ENCODE results near the gene ZNRF3. TPM values are rescaled to one million over a fixed set of nuclear protein-coding genes. Genes with fewer than 3 reads are reported as not detected.

ZNRF3 gene
- total RNA-seq, 1 donor from 2014 or later, result 4.8 TPM

DNA sequence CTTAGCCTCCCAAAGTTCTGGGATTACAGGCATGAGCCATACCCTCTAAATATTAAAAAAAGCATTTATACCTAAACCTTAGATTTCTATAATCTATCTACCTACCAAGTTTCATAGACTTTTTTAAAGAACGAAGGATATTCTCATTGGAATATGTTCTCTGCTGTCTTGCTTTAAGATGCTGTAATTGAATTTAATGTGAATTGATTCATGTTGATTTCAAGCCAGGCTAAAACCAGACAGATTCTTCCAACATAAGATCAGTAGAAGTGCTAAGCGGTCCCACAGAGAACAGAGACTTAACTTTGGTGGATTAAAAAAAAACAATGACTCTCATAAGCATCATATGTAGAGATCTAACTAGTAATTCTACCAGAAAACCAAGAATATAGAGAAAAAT, 203.6 kb downstream of the ZNRF3 start:
- no peak for DNase-seq (ENCODE audit: low spot score)
- intact Hi-C loops (cut with DNase I), result no loop called here

DNA sequence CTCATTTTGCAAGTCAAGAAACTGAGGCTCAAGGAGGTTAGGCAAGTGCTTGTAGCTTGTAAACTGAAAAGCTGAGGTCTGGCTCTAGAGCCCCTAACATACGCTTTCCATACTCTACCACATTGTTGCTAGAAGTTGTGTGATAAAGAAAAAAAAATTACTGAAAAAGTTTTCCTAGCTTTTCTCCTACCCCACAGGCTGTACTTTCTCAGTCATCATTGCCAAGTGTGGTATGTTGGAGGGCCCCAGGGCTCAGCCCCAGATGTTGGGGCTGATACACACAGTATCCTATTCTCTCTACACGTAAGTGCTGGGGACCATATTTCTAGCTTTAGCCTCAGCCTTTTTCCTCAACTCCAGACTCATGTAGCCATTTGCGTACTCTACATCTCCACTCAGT, 205.4 kb downstream of the ZNRF3 start:
- intact Hi-C loops (cut with DNase I), result no loop called here

DNA sequence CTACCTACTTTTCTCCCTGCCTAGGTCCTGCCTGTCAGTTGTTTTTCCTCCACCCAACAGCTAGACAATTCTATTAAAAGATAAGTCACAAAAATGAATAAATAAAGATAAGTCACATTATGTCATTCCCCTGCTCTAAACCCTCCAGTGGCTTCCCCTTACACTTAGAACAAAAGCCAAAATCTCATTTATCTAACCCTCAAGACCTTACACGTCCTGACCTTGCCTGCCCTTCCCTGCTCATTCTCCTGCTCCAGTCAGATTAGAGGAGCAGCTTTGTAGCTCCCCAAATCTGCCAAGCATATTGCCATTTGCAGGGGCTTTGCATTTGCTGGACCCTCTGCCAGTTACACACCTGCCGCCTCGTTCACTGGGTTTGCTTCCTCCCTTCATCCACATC, 206.1 kb downstream of the ZNRF3 start:
- DNase-seq (ENCODE audit: low spot score), result no peak
- intact Hi-C loops (cut with DNase I), result no loop called here

More for the DNA sequence above, 205.4 kb downstream of the ZNRF3 start:
- no peak for DNase-seq (ENCODE audit: low spot score)

DNA sequence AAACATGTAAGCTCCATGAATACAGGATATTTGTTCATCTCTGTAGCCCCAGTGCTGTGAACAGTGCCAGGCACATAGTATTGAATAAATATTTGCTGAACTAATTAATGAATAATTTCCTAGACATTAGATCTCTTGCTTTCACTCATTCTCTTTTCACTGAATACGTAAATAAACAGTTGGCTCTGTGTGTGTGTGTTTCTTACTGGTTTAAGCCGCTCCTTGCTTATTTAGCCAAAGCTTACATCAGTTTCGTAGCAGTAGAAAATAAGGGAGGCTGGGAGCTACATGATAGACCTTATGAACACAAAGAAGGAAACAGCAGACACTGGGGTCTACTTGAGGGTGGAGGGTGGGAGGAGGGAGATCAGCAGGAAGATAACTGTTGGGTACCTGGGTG, 206.7 kb downstream of the ZNRF3 start:
- intact Hi-C loops (cut with DNase I), result no loop called here
- DNase-seq (ENCODE audit: low spot score), result no peak

DNA sequence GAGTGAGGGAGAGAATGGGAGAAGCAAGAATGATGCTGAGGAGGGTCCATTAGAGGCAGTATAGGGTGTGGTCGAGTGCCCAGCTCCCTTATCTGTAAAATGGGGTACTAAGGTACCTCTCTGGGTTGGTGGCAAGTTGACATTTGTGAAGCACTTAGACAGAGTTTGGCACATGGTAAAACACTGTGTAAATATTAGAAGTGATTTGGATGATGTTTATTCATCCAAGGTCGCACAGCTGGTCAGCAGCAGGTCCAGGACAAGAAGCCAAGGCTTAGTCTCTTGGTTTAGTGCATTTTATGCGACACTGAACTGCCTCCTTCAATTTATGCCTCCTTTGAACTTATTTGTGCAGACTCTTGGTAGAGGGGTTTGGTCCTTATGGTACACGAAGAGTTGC, 208.9 kb downstream of the ZNRF3 start:
- intact Hi-C loops (cut with DNase I), result no loop called here
- DNase-seq (ENCODE audit: low spot score), result no peak

DNA sequence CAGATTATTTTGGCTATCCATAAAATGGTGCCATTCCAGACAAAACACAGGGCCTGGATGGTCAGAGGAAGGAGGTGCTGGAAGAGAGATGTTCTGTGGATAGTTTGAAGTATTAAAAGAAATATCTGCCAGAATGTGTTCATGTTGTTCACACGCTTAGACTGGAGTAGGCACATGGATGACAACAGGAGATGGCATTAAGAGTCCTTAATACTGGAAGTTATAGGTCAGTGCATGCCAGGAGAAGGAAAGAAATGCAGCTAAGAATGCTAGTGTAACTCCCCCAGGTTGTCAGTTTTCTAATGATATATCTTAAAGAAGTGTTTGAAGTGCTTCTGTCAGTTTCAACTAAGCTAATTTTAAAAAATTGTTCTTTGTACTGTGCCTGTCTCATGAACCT, 209.7 kb downstream of the ZNRF3 start:
- intact Hi-C loops (cut with DNase I), result no loop called here

DNA sequence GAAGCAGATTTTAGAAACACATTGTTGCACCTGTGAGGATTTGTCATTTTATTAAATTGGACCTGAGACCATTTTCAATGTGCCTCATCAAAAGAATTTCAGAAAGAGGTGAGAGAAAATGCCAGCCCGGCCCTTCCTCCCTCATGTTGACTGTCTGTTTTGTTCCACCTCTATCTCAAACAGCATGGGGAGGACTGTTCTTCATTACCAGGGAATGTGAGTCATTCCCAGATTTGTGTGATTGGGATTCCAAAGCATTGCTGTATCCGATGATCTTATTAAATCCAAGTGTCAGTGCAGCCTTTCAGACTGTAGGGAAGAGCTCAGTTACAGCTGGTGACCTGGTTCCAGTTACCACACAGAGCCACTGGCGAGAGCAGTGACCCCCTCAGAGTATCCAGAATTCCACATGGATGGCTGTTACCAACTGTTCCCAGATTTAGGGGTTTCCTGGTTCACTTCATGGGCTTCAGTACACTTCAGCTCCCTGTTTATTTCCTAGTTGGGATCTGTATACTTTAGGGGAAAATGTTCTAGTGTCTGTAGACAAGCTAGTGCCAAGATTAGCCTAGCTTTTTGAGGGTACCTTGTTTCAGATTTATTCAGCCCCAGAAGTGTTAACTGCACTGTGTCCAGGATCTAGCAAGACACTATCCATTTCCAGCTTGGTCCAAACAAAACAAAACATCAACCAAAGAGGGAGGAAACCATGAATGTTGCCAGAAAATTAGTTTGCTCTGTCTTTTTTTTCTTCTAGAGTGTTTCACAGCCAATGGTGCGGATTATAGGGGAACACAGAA, 210.3 kb downstream of the ZNRF3 start:
- DNase-seq (ENCODE audit: low spot score), result no peak
- intact Hi-C loops (cut with DNase I), result no loop called here

More for the DNA sequence above, 209.7 kb downstream of the ZNRF3 start:
- DNase-seq (ENCODE audit: low spot score), result no peak

DNA sequence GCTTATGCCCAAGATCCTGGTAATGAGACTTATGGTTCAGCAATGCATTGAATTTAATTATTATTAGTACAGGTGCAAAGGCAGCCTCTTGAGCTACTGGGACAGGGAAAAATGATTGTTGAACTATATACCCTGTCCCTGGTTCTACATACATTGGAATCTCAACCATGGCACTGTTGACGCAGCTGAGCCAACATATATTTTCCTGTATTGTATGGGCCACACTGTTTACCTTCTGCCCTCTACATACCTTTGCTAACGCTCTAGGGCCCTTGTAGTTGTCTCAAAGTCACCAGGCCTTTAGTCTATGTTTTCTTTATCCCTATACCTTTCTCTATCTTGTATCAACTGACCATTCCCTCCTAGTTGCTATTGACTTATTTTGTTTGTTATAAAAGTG, 212.1 kb downstream of the ZNRF3 start:
- intact Hi-C loops (cut with DNase I), result no loop called here
- no peak for DNase-seq (ENCODE audit: low spot score)

DNA sequence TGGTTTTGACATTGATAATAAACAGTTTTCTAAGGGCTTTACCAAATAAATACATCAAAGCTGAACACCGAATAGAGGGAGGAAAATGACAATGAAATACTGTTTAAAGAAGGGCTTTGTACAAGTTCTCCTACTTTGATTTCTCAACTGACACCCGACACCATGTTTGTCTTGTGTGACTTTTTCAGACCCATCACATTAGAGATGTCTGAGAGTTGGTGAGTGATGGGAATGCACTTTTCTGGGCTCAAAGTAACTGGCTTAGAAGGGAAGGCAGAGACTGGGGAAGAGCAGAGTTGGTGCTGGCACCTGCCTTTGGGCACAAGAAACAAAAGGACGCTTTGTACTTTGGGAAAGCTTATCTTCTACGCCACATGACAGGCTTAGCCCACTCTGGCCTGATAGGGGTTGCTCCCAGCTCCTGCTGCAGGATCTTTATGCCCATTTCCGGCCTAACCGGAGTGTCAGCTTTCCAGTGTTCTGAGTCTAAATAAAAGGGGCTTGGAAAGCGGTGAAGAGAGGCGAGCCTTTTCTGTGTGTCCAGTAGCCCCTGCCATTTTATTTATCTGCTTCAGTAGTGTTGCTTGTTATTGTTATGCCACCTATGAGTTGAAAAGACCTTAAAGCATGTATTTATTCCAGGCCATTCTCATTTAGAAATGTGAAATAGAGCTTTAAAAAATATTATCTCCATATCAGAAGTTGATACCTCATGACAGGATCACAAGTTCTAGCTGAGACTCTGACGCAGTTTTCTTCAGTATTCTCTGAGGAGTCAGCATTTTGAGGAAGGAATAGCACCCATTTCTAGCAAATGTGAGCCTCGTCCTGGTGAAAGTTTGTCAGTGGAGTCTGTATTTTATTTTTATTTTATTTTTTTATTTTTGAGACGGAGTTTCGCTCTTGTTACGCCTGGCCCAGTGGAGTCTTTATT, 213.6 kb downstream of the ZNRF3 start:
- intact Hi-C loops (cut with DNase I), result no loop called here
- DNase-seq (ENCODE audit: low spot score), result no peak

DNA sequence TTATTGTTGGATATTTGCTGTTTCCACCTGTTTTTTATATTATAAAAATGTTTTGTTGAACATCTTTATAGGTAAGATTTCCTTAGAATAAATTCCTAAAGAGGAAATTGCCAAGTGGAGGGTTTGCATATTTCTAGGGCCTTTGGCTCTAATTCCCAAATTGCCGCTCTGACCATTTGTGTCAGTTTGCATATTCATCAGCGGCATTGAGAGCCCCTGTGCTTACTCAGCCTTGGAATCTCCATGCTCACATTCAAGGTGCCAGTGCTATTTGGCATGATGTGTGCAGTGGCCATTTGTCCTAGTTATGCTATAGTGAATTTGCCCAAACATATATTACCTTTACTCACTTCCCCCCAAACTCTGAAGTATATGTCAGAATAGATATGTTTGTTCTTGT, 214.9 kb downstream of the ZNRF3 start:
- intact Hi-C loops (cut with DNase I), result no loop called here
- DNase-seq (ENCODE audit: low spot score), result no peak

DNA sequence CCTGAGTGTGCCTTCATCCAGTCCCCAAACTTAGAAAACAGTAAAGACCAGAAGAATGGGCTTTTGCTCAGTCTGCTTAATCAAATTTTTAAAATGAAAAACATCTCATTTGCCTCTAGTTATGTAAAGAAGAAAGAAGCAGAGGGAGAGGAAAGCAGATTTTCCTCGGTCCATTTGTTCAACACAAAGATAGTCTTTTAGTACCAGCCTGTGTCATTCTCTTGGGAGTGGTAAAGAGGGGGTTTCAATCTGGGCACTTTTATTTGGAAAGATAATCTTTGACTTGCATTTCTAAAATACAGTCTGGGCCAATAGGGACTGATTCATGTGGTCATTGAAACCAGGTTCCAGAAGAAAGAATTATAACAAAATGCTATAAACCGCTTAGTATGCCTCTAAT, 218.9 kb downstream of the ZNRF3 start:
- intact Hi-C loops (cut with DNase I), result no loop called here
- no peak for DNase-seq (ENCODE audit: low spot score)

DNA sequence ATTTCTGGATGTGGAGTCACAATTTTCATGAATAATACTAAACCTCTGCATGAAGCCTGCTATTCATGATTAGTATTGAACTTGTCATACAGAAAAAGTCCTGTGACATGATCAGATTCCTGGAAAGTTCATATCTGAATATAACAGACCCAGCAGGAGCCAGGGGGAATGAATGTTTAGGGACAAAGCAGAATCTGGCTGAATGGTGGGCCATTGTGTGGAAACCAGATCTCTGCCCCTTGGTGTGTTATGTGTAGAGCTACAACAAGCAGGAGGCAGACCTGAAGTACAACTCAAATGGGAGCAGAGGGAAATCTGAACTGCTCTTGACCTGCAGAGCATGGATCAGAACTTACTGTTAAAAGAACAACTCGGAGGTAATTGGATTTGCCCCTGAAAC, 219.7 kb downstream of the ZNRF3 start:
- no peak for DNase-seq (ENCODE audit: low spot score)
- intact Hi-C loops (cut with DNase I), result no loop called here

DNA sequence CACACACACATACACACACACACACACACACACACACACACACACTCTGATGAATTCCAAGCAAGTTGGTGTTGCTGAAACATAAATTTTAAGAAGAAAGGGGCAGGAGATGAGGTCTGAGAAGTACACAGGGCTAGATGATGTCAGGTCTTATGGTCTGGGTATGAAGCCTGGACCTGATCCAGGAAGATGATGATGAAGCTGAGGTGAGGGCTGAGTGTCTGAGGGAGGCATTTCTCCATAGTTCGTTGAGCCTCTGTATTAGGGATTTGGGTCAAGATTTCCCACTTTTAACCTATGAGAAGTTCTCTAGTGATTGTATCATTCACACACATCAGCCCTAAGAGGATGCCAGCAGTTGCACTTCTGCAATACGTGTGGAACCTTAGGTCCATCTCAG, 222.1 kb downstream of the ZNRF3 start:
- no peak for DNase-seq (ENCODE audit: low spot score)
- intact Hi-C loops (cut with DNase I), result no loop called here

DNA sequence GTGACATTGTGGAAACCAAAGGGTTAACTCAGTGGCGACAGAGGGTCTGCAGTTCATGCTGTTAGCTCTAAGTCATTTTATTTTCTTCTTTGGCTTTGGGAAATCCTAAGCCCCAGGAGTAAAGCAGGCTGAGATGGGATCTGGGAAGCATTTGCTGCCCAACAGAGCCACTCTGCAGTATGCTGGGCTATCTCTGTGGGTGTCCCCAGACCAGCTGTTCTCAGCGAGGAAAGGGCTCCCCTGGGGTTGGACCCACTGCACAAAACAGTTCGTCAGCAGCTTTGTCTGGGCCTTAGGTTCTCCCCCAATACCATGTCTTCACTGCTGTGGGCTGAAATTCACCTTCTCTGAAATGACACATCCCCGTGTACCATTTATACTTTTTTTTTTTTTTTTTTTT, 223.5 kb downstream of the ZNRF3 start:
- intact Hi-C loops (cut with DNase I), result no loop called here

More for the DNA sequence above, 223.5 kb downstream of the ZNRF3 start:
- no peak for DNase-seq (ENCODE audit: low spot score)

Other genes with a start within 250 kb of the ZNRF3 start
- gene TTC28, start 203.7 kb upstream of the ZNRF3 start, total RNA-seq, result 19.1 TPM
- gene CHEK2, start 141.8 kb upstream of the ZNRF3 start, total RNA-seq, result 2.2 TPM
- gene HSCB, start 141.5 kb upstream of the ZNRF3 start, total RNA-seq, result 10.0 TPM
- gene CCDC117, start 110.9 kb upstream of the ZNRF3 start, total RNA-seq, result 12.3 TPM
- gene XBP1, start 83.0 kb upstream of the ZNRF3 start, total RNA-seq, result 81.2 TPM
- gene C22orf31, start 178.3 kb downstream of the ZNRF3 start, total RNA-seq, result not detected
- gene KREMEN1, start 189.5 kb downstream of the ZNRF3 start, total RNA-seq, result 52.1 TPM